Vagina (tissue), 2 donors: ENCODE results near the gene GJD3. TPM values are rescaled to one million over a fixed set of nuclear protein-coding genes. Genes with fewer than 3 reads are reported as not detected.

ENCODE experiments used
- DNase-seq, 2 donors: peaks; one replicate each; pipeline ENCODE4 v3.0.0-alpha.2; 2017; ENCODE audit errors: extremely low spot score in 2 of 2
- H3K27ac ChIP-seq: fragments of 200-600 bp; sonication (generic); one replicate; pipeline ENCODE4 v1.5.1; 2019
- H3K27me3 ChIP-seq: fragments of 200-600 bp; sonication (generic); one replicate; pipeline ENCODE4 v1.5.1; 2019
- H3K36me3 ChIP-seq, 2 donors: fragments of 200-600 bp; sonication (generic); one replicate each; pipeline ENCODE4 v1.5.1; 2017 to 2019
- H3K4me1 ChIP-seq: fragments of 200-600 bp; sonication (generic); one replicate; pipeline ENCODE4 v1.5.1; 2019
- H3K4me3 ChIP-seq, 2 donors: fragments of 200-600 bp; sonication (generic); 1 replicate in 1 of 2; 2 replicates in 1 of 2; pipeline ENCODE4 v1.5.1; 2016 to 2019
- H3K9me3 ChIP-seq: fragments of 200-600 bp; sonication (generic); one replicate; pipeline ENCODE4 v1.5.1; 2019
- CTCF ChIP-seq, 3 experiments: fragments of 450-650 bp in 2 of 3; fragments of 200-600 bp in 1 of 3; sonication (generic) in 1 of 3; IDR thresholded peaks; one replicate each; pipeline ENCODE4 v1.5.1; 2017 to 2019; ENCODE audit warnings: antibody characterized with exemption in 3 of 3, mild to moderate bottlenecking in 2 of 3, moderate library complexity in 2 of 3
- POLR2A ChIP-seq, 2 donors: fragments of 450-650 bp; IDR thresholded peaks; one replicate each; pipeline ENCODE4 v1.6.1; 2017; ENCODE audit warnings: antibody characterized with exemption in 2 of 2, mild to moderate bottlenecking in 2 of 2, moderate library complexity in 2 of 2
- POLR2AphosphoS5 ChIP-seq, 2 donors: sonication (generic); formaldehyde crosslinking; IDR thresholded peaks; one replicate each; pipeline ENCODE4 v1.9.0; 2017; ENCODE audit warnings: antibody characterized with exemption in 2 of 2, mild to moderate bottlenecking in 2 of 2, low read depth in 1 of 2; ENCODE audit not compliant: insufficient read depth in 1 of 2
- intact Hi-C: fragments of 100-400 bp; cut with DNase I; formaldehyde crosslinking; loops from one replicate; pipeline ENCODE4 v1.15.1; 2023
- total RNA-seq: library from RNA; depleted of rRNA; stranded (reverse); fragments of >200 nt; gene quantifications from one replicate; pipeline ENCODE4 v1.2.3, GENCODE V29; 2016

The GJD3 gene
- total RNA-seq, 1 donor from 2014 or later: 12.0 TPM

DNA sequence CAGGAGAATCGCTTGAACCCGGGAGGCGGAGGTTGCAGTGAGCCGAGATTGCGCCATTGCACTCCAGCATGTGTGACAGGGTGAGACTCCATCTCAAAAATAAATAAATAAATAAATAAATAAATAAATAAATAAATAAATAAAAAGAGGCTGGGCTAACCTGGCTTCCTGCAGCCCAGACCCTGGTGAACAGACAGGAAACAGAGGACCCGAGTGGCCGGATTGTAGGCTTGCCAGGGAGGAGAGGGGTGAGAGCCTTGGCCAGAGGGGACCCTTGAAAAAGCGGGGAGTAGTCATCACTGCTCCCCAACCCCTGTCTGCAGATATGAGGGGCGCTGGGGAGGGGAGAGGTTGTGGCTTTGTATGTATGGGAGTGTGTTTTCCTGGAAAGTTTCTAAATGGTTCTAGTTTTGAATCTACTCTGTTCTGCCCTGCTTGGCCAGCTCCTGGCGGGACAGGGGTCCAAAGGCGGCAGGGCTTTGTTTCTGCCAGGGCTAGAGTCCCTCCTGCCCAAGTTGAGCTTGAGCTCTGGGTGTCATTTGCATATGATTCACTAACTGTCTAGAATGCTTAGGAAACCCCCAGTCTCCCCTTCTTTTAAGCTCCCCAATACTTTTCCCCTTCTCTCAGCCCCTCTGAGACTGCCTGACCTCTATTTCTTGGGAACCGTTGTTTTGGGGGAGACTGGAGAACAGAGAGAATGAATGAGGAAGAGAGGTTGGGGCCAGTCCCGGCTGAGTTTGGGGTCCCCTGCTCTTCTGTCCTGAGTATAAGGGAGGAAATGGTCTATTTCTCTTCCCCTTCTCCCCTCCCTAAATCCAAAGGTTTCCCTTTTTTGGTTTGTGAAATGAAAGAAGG, 39.2 kb downstream of the GJD3 start:
- no peak overlapping the region for H3K4me3 ChIP-seq
- peaks cover 100% of the 10 kb centered on the region for H3K4me1 ChIP-seq

DNA sequence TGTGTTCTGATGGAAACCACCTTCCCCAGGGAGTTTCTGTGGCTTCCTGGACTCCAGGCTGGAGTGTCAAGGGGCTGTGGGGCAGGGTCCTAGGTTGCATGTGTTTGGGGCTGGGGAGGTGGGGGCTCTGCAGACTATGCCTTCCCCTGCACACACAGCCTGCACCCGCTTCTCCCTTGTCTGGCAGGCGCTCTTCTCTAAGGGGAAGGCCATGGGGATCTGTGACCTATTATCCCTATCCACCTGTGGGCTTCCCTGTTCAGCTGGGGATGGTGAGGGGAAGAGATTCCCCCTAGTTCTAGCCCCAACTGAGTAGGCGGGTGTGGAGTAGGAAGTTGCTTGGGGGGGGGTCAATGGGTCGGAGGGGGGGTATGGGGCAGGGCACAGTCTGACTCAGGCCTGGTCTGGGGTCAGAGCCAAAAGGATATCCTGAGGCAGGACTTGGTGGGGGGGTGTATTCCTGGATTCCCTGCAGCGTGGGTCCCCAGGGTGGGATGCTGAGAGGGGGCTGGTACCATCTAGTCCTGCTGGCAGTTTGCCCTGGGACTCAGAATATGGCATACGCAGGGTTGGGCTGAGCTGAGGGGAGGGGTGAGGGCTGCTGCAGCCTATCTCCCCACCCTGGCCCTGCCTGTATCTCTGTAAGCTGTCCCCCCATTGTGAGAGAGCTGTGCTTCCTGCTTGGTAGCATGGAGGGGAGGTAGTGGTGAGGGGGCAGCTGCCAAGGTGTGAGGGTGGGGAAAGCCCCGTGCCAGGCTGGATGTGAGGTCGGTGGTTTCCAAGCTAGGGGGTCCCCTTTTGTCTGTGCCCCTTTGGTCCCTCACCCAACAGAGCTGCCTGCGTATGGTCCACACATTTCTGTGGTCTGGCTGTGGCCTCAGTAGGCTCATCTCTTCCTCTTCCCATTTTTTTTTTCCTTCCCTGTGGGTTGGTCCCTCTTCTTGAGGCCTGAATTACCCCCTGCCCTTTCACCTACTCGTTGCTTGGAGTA, 40.9 kb downstream of the GJD3 start:
- no peak for DNase-seq
- peak overlapping the region; percentile 80 to 86 for H3K4me3 ChIP-seq
- no peak for TF ChIP-seq POLR2A (IDR thresholded peaks at IDR 0.05)
- TF ChIP-seq POLR2AphosphoS5 (IDR thresholded peaks at IDR 0.05; ENCODE audit: insufficient read depth in 1 of 2, low read depth in 1 of 2): no peak
- TF ChIP-seq CTCF (IDR thresholded peaks at IDR 0.05): no peak

More for the DNA sequence above, 39.2 kb downstream of the GJD3 start:
- peak overlapping the region; percentile 96 for H3K27ac ChIP-seq
- DNase-seq: no peak
- H3K9me3 ChIP-seq: no peaks in the 10 kb centered on the region
- intact Hi-C loops: no loop called here
- no peak for TF ChIP-seq POLR2AphosphoS5 (IDR thresholded peaks at IDR 0.05; ENCODE audit: insufficient read depth in 1 of 2, low read depth in 1 of 2)
- no peak for TF ChIP-seq POLR2A (IDR thresholded peaks at IDR 0.05)
- TF ChIP-seq CTCF (IDR thresholded peaks at IDR 0.05): no peak
- no peaks in the 10 kb centered on the region for H3K27me3 ChIP-seq
- no peaks in the 10 kb centered on the region for H3K36me3 ChIP-seq

GRCh38 chr17:40322358-40323315, 41.9 kb downstream of the GJD3 start:
- intact Hi-C loops: no loop called here
- Histone ChIP-seq H3K36me3 (no peaks in the 10 kb centered on the region), H3K27ac (peak overlapping the region; percentile 96), H3K4me1 (peaks cover 94% of the 10 kb centered on the region), H3K27me3 (no peaks in the 10 kb centered on the region), H3K9me3 (no peaks in the 10 kb centered on the region), H3K4me3 (peak overlapping the region; percentile 80 to 86)
- DNase-seq: no peak
- peak; percentile 15 to 70 for TF ChIP-seq POLR2AphosphoS5 (IDR thresholded peaks at IDR 0.05; ENCODE audit: insufficient read depth in 1 of 2, low read depth in 1 of 2)
- no peak for TF ChIP-seq CTCF (IDR thresholded peaks at IDR 0.05)

More for the DNA sequence above, 40.9 kb downstream of the GJD3 start:
- Histone ChIP-seq H3K9me3 (no peaks in the 10 kb centered on the region), H3K4me1 (peaks cover 100% of the 10 kb centered on the region), H3K27ac (peak overlapping the region; percentile 96), H3K27me3 (no peaks in the 10 kb centered on the region), H3K36me3 (no peaks in the 10 kb centered on the region)
- intact Hi-C loops: no loop called here

GRCh38 chr17:40321961-40322357, 42.6 kb downstream of the GJD3 start:
- H3K4me1 ChIP-seq: peaks cover 94% of the 10 kb centered on the region
- no peak for DNase-seq
- H3K27ac ChIP-seq: peak overlapping the region; percentile 96
- H3K36me3 ChIP-seq: no peaks in the 10 kb centered on the region
- no peaks in the 10 kb centered on the region for H3K9me3 ChIP-seq
- TF ChIP-seq CTCF (IDR thresholded peaks at IDR 0.05) (no peak), POLR2AphosphoS5 (IDR thresholded peaks at IDR 0.05; ENCODE audit: insufficient read depth in 1 of 2, low read depth in 1 of 2) (no peak), POLR2A (IDR thresholded peaks at IDR 0.05) (no peak)
- H3K4me3 ChIP-seq: peak overlapping the region; percentile 80 to 86
- intact Hi-C loops: no loop called here
- no peaks in the 10 kb centered on the region for H3K27me3 ChIP-seq
